ENCODE data around the gene PARD3.

- TF ChIP-seq CTCF (IDR thresholded peaks at IDR 0.05): no peak
- no peak for TF ChIP-seq POLR2A (IDR thresholded peaks at IDR 0.05)
- TF ChIP-seq POLR2AphosphoS5 (IDR thresholded peaks at IDR 0.05): no peak
Measured at GRCh38 chr10:34615770-34616169, 199.3 kb downstream of the PARD3 start.
